GM21529 (cell line): Measurements from ENCODE around the gene ALDOA.

ENCODE experiments used
- ATAC-seq: cut with Tn5 transposase; IDR thresholded peaks from one replicate; pipeline ENCODE4 v1.9.1; 2021; ENCODE audit not compliant: unreplicated experiment

ALDOA gene

GRCh38 chr16:30088832-30089624 lies 23.5 kb downstream of the ALDOA start:
- ATAC-seq = no peak

DNA sequence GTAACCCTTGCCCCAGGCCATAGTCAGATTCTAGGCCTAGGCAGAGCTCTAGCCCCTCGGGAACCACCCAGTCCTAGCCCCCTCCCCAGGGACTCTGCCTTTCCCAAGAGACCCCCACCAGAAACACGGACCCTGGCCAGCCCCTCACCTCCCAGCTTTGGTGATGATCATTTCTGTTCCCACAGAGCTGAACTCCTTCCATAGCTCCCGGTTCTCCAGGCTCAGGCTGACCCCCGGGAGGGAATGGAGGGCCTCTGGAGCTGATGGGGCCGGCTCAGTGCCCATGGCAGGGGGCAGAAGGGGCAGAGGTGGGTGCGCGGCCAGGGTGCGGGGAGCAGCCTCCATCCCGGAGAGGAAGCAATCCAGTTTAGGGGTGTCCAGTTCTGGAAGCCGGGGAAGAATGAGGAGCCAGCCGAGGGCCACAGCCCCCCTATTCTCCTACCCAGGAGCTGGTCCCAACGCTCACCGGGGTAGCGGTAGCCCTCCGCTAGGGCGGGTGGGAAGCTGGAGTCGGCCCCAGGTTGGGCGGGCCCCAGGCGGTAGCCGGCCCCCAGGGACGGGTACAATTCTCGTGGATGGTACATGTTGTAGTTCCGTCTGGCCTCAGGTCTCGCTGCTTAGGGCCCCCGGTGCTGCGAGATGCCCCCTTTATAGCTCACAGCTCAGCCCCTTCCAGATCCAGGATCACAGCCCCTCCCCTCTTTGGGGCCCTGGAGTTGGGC lies 25.2 kb downstream of the ALDOA start:
- no peak for ATAC-seq

- peak; percentile 59 for ATAC-seq
Observed at GRCh38 chr16:30091474-30092372, 26.2 kb downstream of the ALDOA start, which contains the start of gene TBX6. Gene TBX6 (minus strand): TSS chr16:30091924. CDS start chr16:30091193, 731 bp downstream.

- ATAC-seq = peak; percentile 48
Observed at GRCh38 chr16:30092373-30093010, 26.9 kb downstream of the ALDOA start.

- no peak for ATAC-seq
Observed at GRCh38 chr16:30094541-30095165, 29.1 kb downstream of the ALDOA start.

- ATAC-seq = no peak
Observed at GRCh38 chr16:30095166-30096078, 29.9 kb downstream of the ALDOA start.

DNA sequence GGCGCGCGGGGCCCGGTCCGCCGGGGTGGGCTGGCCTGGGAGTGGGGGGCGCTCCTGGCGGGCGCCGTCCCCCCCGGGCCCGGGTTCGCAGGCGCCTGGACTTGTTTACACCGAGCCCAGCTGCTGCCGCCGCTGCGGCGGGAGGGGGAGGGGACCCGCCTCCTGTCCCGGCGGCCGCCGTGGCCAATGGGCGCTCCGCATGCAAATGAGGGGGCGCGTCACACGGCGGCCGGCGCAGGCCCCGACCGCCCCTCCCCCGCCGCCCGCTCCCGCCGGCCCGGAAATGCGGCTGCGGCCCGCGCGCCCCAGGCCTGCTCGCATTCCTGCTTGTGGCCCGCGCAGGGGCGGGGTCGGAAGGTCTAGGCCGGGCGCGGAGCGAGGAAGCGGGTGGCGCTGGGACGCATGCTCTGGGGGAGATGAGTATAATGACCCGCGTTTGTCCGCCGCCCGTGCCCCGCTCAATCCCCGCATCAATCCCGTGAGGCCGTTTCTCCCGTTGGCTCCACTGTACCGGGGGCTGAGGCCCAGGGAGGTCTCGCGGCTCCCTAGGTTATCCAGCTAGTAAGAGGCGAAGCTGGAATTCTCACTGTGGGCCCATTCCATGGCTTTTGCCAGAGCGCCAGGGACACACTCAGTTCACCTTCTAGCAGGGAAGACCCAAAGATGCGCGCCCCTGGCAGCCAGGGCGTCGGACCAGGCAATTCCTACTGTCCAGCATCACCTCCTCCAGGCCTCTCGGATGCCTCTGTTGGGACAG lies 30.7 kb downstream of the ALDOA start, which contains the start of gene YPEL3:
YPEL3 (minus strand) TSS at position 109 of the 757 bp plus-strand sequence. CDS start 731 bp downstream, outside the sequence.
- ATAC-seq = no peak

GRCh38 chr16:30096862-30097563 lies 31.5 kb downstream of the ALDOA start:
- no peak for ATAC-seq

DNA sequence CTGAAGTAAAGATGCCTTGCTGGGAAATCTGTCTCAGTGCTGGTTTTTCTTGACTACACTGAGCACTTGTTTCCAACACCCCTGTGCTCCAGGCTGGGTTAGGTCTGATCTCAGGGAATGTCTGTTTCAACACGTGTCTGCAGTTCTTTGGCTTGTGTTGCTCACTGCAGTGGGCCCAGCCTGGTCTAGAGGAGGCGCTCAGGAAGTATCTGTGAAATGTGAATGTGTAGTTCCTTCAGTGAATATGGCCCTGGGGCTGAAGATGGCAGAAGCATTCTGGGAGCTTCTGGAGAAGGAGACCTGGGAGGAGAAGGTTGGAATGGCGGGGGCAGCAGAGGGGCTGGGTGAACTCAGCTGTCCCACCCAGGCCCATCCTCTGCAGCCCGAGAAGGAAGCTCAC lies 38.5 kb downstream of the ALDOA start:
- no peak for ATAC-seq

GRCh38 chr16:30104492-30104891 lies 38.9 kb downstream of the ALDOA start:
- ATAC-seq = no peak

DNA sequence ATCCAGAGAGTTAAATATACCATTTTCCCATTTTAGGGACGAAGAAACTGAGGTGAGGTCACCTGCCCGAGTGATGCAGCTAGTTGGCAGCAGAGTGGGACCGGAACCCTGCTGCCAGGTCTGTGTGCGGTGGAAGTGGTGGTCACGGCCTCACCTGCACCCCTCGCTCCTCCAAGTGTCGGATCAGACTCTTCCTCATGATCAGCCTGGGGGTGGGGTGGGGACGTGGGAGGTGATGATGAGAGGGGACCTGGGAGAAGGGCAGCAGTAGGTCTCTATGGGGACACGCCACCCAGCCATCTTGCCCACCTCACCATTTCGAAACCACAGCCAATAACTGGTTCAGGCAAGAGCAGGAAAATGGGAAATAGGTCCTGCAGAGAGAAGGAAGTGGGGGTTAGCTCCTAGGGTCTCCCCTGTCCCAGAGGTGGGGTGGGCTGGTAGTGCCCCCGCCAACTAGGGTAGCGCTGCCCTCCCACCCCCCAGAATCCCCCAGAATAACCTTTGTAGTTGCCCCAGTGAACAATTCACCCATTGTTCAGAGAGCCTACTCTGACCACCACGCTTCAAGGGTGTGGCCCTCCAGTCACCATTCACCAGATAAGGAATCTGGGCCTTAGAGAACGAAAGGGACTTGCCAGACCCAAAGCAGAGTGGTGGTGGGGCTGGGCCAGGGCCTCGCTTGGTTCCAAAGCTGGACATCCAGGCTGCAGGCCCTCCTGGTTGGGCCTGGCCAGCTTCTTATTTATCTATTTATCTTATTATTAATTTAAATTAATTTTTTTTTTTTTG lies 42.7 kb downstream of the ALDOA start:
- ATAC-seq = no peak

DNA sequence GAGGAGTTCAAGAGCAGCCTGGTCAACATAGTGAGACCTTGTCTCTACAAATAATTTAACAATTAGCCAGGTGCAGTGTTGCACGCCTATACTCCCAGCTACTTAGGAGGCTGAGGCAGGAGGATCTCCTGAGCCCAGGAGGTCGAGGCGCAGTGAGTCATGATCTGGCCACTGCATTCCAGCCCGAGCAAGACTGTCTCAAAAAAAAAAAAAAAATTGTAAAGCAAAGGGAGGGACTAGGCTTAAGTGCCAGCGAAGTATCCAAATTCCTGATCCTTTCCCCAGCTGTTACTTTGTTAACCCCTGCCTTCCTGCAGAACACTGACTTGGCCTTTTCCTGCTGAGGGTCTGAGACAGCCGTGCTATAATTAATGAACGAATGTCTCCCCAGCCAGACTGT lies 45.1 kb downstream of the ALDOA start:
- ATAC-seq = no peak

GRCh38 chr16:30112197-30113030 lies 46.9 kb downstream of the ALDOA start:
- no peak for ATAC-seq

GRCh38 chr16:30113031-30113710 lies 47.6 kb downstream of the ALDOA start, which contains the start of gene GDPD3:
Gene GDPD3 (minus strand): TSS chr16:30113537. CDS start chr16:30113478, 59 bp downstream.
- ATAC-seq = no peak

GRCh38 chr16:30113711-30114333 lies 48.3 kb downstream of the ALDOA start:
- no peak for ATAC-seq
